Mesenchymal stem cell (in vitro differentiated cells and primary cell): Measurements from ENCODE around the gene PSMD2.

Source experiments
- DNase-seq: peaks from one replicate; pipeline ENCODE4 v3.0.0-alpha.2; 2013
- H2AFZ ChIP-seq: one replicate; pipeline ENCODE4 v1.6.1; 2013; ENCODE audit warnings: low read depth, mild to moderate bottlenecking, control low read depth, inconsistent platforms, low read length, moderate library complexity
- H2AK5ac ChIP-seq: 2 replicates; pipeline ENCODE4 v1.6.1; 2013; ENCODE audit warnings: low read length, moderate library complexity, mild to moderate bottlenecking, inconsistent platforms; ENCODE audit not compliant: severe bottlenecking
- H2BK120ac ChIP-seq: one replicate; pipeline ENCODE4 v1.6.1; 2013; ENCODE audit warnings: low read depth, mild to moderate bottlenecking, inconsistent platforms, low read length, moderate library complexity
- H2BK12ac ChIP-seq, 2 experiments: one replicate each; pipeline ENCODE4 v1.6.1; 2013; ENCODE audit warnings: inconsistent platforms in 2 of 2, low read length in 2 of 2, mild to moderate bottlenecking in 2 of 2, moderate library complexity in 2 of 2, control low read depth in 1 of 2
- H2BK15ac ChIP-seq: one replicate; pipeline ENCODE4 v1.6.1; 2013; ENCODE audit warnings: mild to moderate bottlenecking, low read depth, inconsistent platforms; ENCODE audit not compliant: poor library complexity, severe bottlenecking
- H2BK5ac ChIP-seq: 2 replicates; pipeline ENCODE4 v1.6.1; 2013; ENCODE audit warnings: low read depth, mild to moderate bottlenecking, low read length, control low read depth, inconsistent platforms; ENCODE audit not compliant: poor library complexity, severe bottlenecking
- H3K14ac ChIP-seq, 2 experiments: one replicate each; pipeline ENCODE4 v1.6.1; 2013; ENCODE audit warnings: inconsistent platforms in 2 of 2, low read length in 2 of 2, control low read depth in 1 of 2, mild to moderate bottlenecking in 1 of 2, moderate library complexity in 1 of 2
- H3K18ac ChIP-seq, 2 experiments: one replicate each; pipeline ENCODE4 v1.6.1; 2013; ENCODE audit warnings: inconsistent platforms in 2 of 2, low read length in 2 of 2, control low read depth in 1 of 2, low read depth in 1 of 2, mild to moderate bottlenecking in 1 of 2
- H3K23ac ChIP-seq, 2 experiments: one replicate each; pipeline ENCODE4 v1.6.1; 2013; ENCODE audit warnings: inconsistent platforms in 2 of 2, low read length in 2 of 2, mild to moderate bottlenecking in 2 of 2, moderate library complexity in 2 of 2, control low read depth in 1 of 2
- H3K27ac ChIP-seq: 2 replicates; pipeline ENCODE4 v1.5.1; 2013; ENCODE audit warnings: mild to moderate bottlenecking, moderate library complexity, low read length, control low read depth, inconsistent platforms; ENCODE audit not compliant: poor library complexity, severe bottlenecking
- H3K27me3 ChIP-seq, 2 experiments: 2 replicates each; pipeline versions ENCODE4 v1.6.1 to v1.7.0; 2013; ENCODE audit warnings: low read length in 2 of 2, mild to moderate bottlenecking in 2 of 2, moderate library complexity in 2 of 2, control low read depth in 1 of 2, inconsistent platforms in 1 of 2; ENCODE audit not compliant: control insufficient read depth in 1 of 2, insufficient read depth in 1 of 2
- H3K36me3 ChIP-seq, 2 experiments: 2 replicates each; pipeline versions ENCODE4 v1.6.1 to v1.7.0; 2013; ENCODE audit warnings: low read length in 2 of 2, control low read depth in 1 of 2, inconsistent platforms in 1 of 2, low read depth in 1 of 2, mild to moderate bottlenecking in 1 of 2; ENCODE audit not compliant: insufficient read depth in 2 of 2, control insufficient read depth in 1 of 2
- H3K4ac ChIP-seq, 2 experiments: one replicate each; pipeline ENCODE4 v1.6.1; 2013; ENCODE audit warnings: inconsistent platforms in 2 of 2, low read length in 2 of 2, mild to moderate bottlenecking in 2 of 2, moderate library complexity in 2 of 2, control low read depth in 1 of 2, low read depth in 1 of 2
- H3K4me1 ChIP-seq: 2 replicates; pipeline ENCODE4 v1.6.1; 2013; ENCODE audit warnings: low read depth, low read length, control low read depth; ENCODE audit not compliant: control insufficient read depth, insufficient read depth
- H3K4me2 ChIP-seq: 2 replicates; pipeline ENCODE4 v1.6.1; 2013; ENCODE audit warnings: low read length, mild to moderate bottlenecking, inconsistent platforms; ENCODE audit not compliant: poor library complexity, severe bottlenecking
- H3K4me3 ChIP-seq, 2 experiments: 2 replicates each; pipeline versions ENCODE4 v1.5.1 to v1.7.0; 2013; ENCODE audit warnings: low read length in 2 of 2, mild to moderate bottlenecking in 2 of 2, control low read depth in 1 of 2, low read depth in 1 of 2; ENCODE audit not compliant: insufficient read depth in 1 of 2
- H3K79me1 ChIP-seq: replicated peaks from 2 replicates; pipeline ENCODE4 v1.6.1; 2013; ENCODE audit warnings: mild to moderate bottlenecking, control low read depth, low read length, inconsistent platforms; ENCODE audit not compliant: poor library complexity, severe bottlenecking
- H3K9ac ChIP-seq: 2 replicates; pipeline ENCODE4 v1.7.0; 2013; ENCODE audit warnings: mild to moderate bottlenecking, low read length, moderate library complexity
- H3K9me3 ChIP-seq: 2 replicates; pipeline ENCODE4 v1.7.0; 2013; ENCODE audit warnings: mild to moderate bottlenecking, low read length; ENCODE audit not compliant: control insufficient read depth
- H4K8ac ChIP-seq: one replicate; pipeline ENCODE4 v1.6.1; 2013; ENCODE audit warnings: inconsistent platforms, mild to moderate bottlenecking, low read length, moderate library complexity
- H4K91ac ChIP-seq: one replicate; pipeline ENCODE4 v1.6.1; 2013; ENCODE audit warnings: mild to moderate bottlenecking, low read length, inconsistent platforms
- WGBS: methylation state at CpG from one replicate; pipeline ENCODE4 v1.1.7; 2013; ENCODE audit warnings: mixed read lengths; 5-methylcytosine and 5-hydroxymethylcytosine counted together

PSMD2 gene

DNA sequence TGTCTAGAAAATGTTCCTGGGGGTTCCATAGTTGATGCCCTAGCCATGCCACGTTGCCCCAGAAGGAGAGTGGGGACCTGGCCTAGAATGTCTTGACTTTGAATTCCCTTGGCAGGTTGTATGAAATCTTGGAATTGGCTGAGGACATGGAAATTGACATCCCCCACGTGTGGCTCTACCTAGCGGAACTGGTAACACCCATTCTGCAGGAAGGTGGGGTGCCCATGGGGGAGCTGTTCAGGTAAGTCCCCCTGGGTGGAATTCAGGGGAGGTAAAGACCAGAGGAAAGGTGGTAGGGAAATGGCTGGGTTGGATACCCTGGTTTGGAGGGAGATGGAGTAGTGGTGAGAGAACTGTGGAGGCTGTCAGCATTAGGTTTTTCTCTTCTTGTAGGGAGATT, 29.5 kb downstream of the PSMD2 start:
- H3K9ac ChIP-seq, result no peak overlapping the region
- no peaks in the 10 kb centered on the region for H3K27me3 ChIP-seq
- no peak overlapping the region for H3K23ac ChIP-seq
- no peak overlapping the region for H4K8ac ChIP-seq
- no peak overlapping the region for H4K91ac ChIP-seq
- DNase-seq, result no peak
- H3K4me2 ChIP-seq, result no peak overlapping the region
- WGBS, result 64% methylated on average over 3 of the region's 3 CpGs
- no peak overlapping the region for H3K4me3 ChIP-seq
- no peak overlapping the region for H3K4ac ChIP-seq
- H3K4me1 ChIP-seq, result peaks cover 14% of the 10 kb centered on the region
- no peak overlapping the region for H2BK120ac ChIP-seq
- no peak overlapping the region for H3K18ac ChIP-seq
- H3K36me3 ChIP-seq, result peaks cover 82 to 99% of the 10 kb centered on the region in 2 experiments
- H3K79me1 ChIP-seq, result peaks cover 31% of the 10 kb centered on the region
- no peak overlapping the region for H2AFZ ChIP-seq
- no peak overlapping the region for H2BK12ac ChIP-seq
- no peak overlapping the region for H3K14ac ChIP-seq
- peak overlapping the region; percentile 7 for H3K27ac ChIP-seq
- H3K9me3 ChIP-seq, result no peaks in the 10 kb centered on the region
- no peak overlapping the region for H2BK15ac ChIP-seq
- H2AK5ac ChIP-seq, result no peak overlapping the region
- no peak overlapping the region for H2BK5ac ChIP-seq

DNA sequence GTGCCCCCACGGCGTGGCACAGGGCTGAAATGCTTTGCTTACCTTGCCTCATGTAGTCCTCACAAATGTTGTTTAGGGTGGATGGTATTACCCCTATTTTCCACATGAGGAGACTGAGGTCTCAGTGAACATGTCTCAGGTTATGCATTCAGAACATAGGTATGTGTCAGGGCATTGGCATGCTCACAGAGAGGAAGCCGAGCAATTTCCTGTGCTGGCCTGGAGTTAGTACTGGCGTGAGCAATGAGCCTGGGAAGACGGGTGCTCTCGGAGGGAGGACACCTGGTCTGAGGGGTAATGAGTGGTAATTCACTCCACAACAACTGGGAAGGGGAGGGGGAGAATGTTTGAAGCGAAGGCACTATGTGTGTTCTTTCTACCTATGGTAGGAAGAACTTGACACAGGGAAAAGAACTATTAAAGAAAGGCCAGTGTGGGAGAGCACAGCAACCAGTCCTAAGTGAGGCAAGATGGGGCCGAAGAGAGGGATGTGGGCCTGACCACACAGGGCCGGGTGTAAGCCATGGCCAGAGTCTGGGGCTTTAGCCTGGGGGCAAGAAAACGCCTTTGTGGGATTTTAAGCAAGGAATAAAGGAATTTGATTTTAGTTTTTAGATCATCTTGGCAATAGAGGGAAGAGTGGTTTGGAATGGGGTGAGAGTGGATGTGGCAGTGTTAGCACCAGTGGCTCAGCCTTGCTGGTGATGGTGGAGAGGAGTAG, 33.5 kb downstream of the PSMD2 start:
- H3K4me1 ChIP-seq, result peaks cover 42% of the 10 kb centered on the region
- peaks cover 12% of the 10 kb centered on the region for H3K79me1 ChIP-seq
- H2AFZ ChIP-seq, result no peak overlapping the region
- H4K91ac ChIP-seq, result peak overlapping the region; percentile 29
- H3K18ac ChIP-seq, result peak overlapping the region; percentile 11 to 13
- H3K36me3 ChIP-seq, result peaks cover 61 to 79% of the 10 kb centered on the region in 2 experiments
- H2AK5ac ChIP-seq, result peak overlapping the region; percentile 90
- no peak overlapping the region for H3K23ac ChIP-seq
- H3K4me2 ChIP-seq, result no peak overlapping the region
- peak overlapping the region; percentile 39 for H2BK5ac ChIP-seq
- H2BK12ac ChIP-seq, result peak overlapping the region in 1 of 2 experiments; percentile 57
- no peaks in the 10 kb centered on the region for H3K27me3 ChIP-seq
- H2BK15ac ChIP-seq, result no peak overlapping the region
- no peak overlapping the region for H3K4me3 ChIP-seq
- no peak overlapping the region for H3K14ac ChIP-seq
- DNase-seq, result peak; percentile 89
- 44% methylated on average over 10 of the region's 10 CpGs for WGBS
- no peaks in the 10 kb centered on the region for H3K9me3 ChIP-seq
- no peak overlapping the region for H2BK120ac ChIP-seq
- H3K4ac ChIP-seq, result peak overlapping the region in 1 of 2 experiments; percentile 37
- H3K9ac ChIP-seq, result peak overlapping the region; percentile 51
- no peak overlapping the region for H4K8ac ChIP-seq
- H3K27ac ChIP-seq, result peak overlapping the region; percentile 80

DNA sequence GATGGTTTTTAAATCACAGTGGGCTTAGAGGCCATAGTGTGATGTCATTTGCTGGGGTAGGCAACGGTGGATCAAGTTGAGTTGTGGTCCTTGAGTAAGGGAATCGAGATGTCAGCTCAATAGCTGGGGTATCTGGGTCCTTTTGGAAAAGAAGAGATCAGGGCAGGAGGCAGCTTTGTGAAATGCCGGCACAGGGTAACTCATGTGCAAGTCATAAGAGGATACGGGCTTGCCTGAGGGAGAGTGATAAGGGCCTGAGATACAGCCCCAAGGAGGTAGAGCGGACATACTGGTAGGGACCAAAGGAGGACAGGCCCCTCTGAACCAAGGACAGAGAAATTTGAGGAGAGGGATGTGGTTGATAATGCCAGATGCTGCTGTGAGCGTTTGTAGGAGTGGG, 34.1 kb downstream of the PSMD2 start:
- H2BK15ac ChIP-seq, result no peak overlapping the region
- no peak overlapping the region for H2BK120ac ChIP-seq
- 86% methylated on average over 6 of the region's 6 CpGs for WGBS
- no peak for DNase-seq
- H3K23ac ChIP-seq, result no peak overlapping the region
- peaks cover 14% of the 10 kb centered on the region for H3K79me1 ChIP-seq
- no peak overlapping the region for H3K14ac ChIP-seq
- H3K27me3 ChIP-seq, result no peaks in the 10 kb centered on the region
- peak overlapping the region; percentile 11 for H2BK5ac ChIP-seq
- H3K9ac ChIP-seq, result peak overlapping the region; percentile 51
- H4K8ac ChIP-seq, result no peak overlapping the region
- H3K4ac ChIP-seq, result no peak overlapping the region
- no peaks in the 10 kb centered on the region for H3K9me3 ChIP-seq
- no peak overlapping the region for H2AFZ ChIP-seq
- peaks cover 43% of the 10 kb centered on the region for H3K4me1 ChIP-seq
- no peak overlapping the region for H2BK12ac ChIP-seq
- no peak overlapping the region for H3K4me2 ChIP-seq
- no peak overlapping the region for H4K91ac ChIP-seq
- H2AK5ac ChIP-seq, result peak overlapping the region; percentile 75
- H3K36me3 ChIP-seq, result peaks cover 54 to 72% of the 10 kb centered on the region in 2 experiments
- H3K27ac ChIP-seq, result peak overlapping the region; percentile 80
- no peak overlapping the region for H3K4me3 ChIP-seq
- peak overlapping the region in 1 of 2 experiments; percentile 11 for H3K18ac ChIP-seq

DNA sequence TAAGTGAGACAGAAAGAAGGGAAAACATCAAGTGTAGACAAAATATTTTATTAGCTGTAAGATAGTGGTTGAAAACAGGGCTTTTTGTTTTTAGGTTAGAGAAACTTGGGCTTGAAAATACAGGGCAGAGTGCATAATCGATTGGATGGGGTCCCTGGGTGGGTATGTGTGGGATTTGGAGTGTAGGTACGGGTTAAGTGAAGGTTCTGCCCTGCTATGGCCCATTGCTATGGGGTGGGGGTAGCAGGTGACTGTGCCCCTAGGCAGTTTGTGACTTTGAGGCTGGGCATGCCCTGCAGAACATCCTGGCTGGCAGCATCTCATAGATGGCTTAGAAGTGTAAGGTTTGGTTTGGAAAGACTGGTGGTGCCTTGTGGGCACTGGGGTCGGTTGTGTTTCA, 34.7 kb downstream of the PSMD2 start:
- H3K14ac ChIP-seq, result no peak overlapping the region
- H3K36me3 ChIP-seq, result peaks cover 52 to 67% of the 10 kb centered on the region in 2 experiments
- no peak overlapping the region for H3K4ac ChIP-seq
- H3K27me3 ChIP-seq, result no peaks in the 10 kb centered on the region
- H3K79me1 ChIP-seq, result peaks cover 15% of the 10 kb centered on the region
- H4K8ac ChIP-seq, result no peak overlapping the region
- peak overlapping the region; percentile 56 for H4K91ac ChIP-seq
- H3K9me3 ChIP-seq, result no peaks in the 10 kb centered on the region
- peak overlapping the region; percentile 75 for H2AK5ac ChIP-seq
- no peak overlapping the region for H3K4me2 ChIP-seq
- H2AFZ ChIP-seq, result no peak overlapping the region
- 91% methylated on average over 3 of the region's 3 CpGs for WGBS
- no peak overlapping the region for H3K18ac ChIP-seq
- H3K27ac ChIP-seq, result peak overlapping the region; percentile 80
- H3K4me1 ChIP-seq, result peaks cover 48% of the 10 kb centered on the region
- H3K23ac ChIP-seq, result no peak overlapping the region
- no peak for DNase-seq
- H2BK12ac ChIP-seq, result no peak overlapping the region
- H2BK5ac ChIP-seq, result no peak overlapping the region
- H2BK120ac ChIP-seq, result no peak overlapping the region
- no peak overlapping the region for H3K4me3 ChIP-seq
- peak overlapping the region; percentile 51 for H3K9ac ChIP-seq
- H2BK15ac ChIP-seq, result no peak overlapping the region
